Karpas-422 (cell line): ENCODE measurements around the gene SRSF3. TPM values are rescaled to one million over a fixed set of nuclear protein-coding genes. Genes with fewer than 3 reads are reported as not detected.
"Not testable (repeated sequence)": the region's sequence is repeated elsewhere in the genome, so short reads cannot be mapped to it uniquely, and the experiment has no call there.

ENCODE experiments used
- DNase-seq: peaks from one replicate; pipeline ENCODE4 v3.0.0-alpha.2; 2015
- H2AFZ ChIP-seq: fragments of 200-600 bp; sonication (generic); 2 replicates; pipeline ENCODE4 v1.6.1; 2014; ENCODE audit warnings: antibody characterized with exemption, low read length, mixed read lengths
- H3K27ac ChIP-seq: fragments of 200-600 bp; sonication (generic); 2 replicates; pipeline ENCODE4 v1.5.1; 2014; ENCODE audit warnings: mild to moderate bottlenecking, low read length, moderate library complexity
- H3K27me3 ChIP-seq: fragments of 200-600 bp; sonication (generic); 2 replicates; pipeline ENCODE4 v1.6.1; 2014; ENCODE audit warnings: low read length, mixed read lengths
- H3K36me3 ChIP-seq: fragments of 200-600 bp; sonication (generic); 2 replicates; pipeline ENCODE4 v1.6.1; 2014; ENCODE audit warnings: low read length, mixed read lengths; ENCODE audit not compliant: insufficient read depth
- H3K4me1 ChIP-seq: fragments of 200-600 bp; sonication (generic); 2 replicates; pipeline ENCODE4 v1.6.1; 2014; ENCODE audit warnings: mild to moderate bottlenecking, low read length, mixed read lengths
- H3K4me2 ChIP-seq: fragments of 200-600 bp; sonication (generic); 2 replicates; pipeline ENCODE4 v1.6.1; 2014; ENCODE audit warnings: low read length, low read depth, mild to moderate bottlenecking; ENCODE audit not compliant: poor library complexity, severe bottlenecking
- H3K4me3 ChIP-seq: fragments of 200-600 bp; sonication (generic); 2 replicates; pipeline ENCODE4 v1.5.1; 2014; ENCODE audit warnings: mild to moderate bottlenecking, antibody characterized with exemption, low read length, mixed read lengths
- H3K79me2 ChIP-seq: fragments of 200-600 bp; sonication (generic); 2 replicates; pipeline ENCODE4 v1.6.1; 2014; ENCODE audit warnings: mild to moderate bottlenecking, low read length, mixed read lengths
- H3K9ac ChIP-seq: fragments of 200-600 bp; sonication (generic); 2 replicates; pipeline ENCODE4 v1.6.0; 2014; ENCODE audit warnings: low read length
- H3K9me2 ChIP-seq: fragments of 200-600 bp; sonication (generic), shearing (Covaris generic); replicated peaks from 2 replicates; pipeline ENCODE4 v1.6.0; 2014; ENCODE audit warnings: mild to moderate bottlenecking, low read length, moderate library complexity; ENCODE audit not compliant: insufficient read depth
- H3K9me3 ChIP-seq: fragments of 300-700, 200-600 bp; sonication (generic); 2 replicates; pipeline ENCODE4 v1.6.1; 2014; ENCODE audit warnings: low read length, mixed read lengths
- H4K20me1 ChIP-seq: fragments of 200-600 bp; sonication (generic); 2 replicates; pipeline ENCODE4 v1.6.1; 2014; ENCODE audit warnings: mild to moderate bottlenecking, antibody characterized with exemption, low read length, low read depth; ENCODE audit not compliant: insufficient read depth
- total RNA-seq: library from RNA; depleted of rRNA; stranded (reverse); fragments of >200 nt; shearing (Covaris generic); gene quantifications from 2 replicates; pipeline ENCODE4 v1.2.3, GENCODE V29; 2014; ENCODE audit warnings: low replicate concordance

Gene SRSF3
- total RNA-seq, 1 experiment from 2014 or later = 216 TPM

GRCh38 chr6:36571122-36572043, 22.8 kb upstream of the SRSF3 start:
- no peak for DNase-seq

DNA sequence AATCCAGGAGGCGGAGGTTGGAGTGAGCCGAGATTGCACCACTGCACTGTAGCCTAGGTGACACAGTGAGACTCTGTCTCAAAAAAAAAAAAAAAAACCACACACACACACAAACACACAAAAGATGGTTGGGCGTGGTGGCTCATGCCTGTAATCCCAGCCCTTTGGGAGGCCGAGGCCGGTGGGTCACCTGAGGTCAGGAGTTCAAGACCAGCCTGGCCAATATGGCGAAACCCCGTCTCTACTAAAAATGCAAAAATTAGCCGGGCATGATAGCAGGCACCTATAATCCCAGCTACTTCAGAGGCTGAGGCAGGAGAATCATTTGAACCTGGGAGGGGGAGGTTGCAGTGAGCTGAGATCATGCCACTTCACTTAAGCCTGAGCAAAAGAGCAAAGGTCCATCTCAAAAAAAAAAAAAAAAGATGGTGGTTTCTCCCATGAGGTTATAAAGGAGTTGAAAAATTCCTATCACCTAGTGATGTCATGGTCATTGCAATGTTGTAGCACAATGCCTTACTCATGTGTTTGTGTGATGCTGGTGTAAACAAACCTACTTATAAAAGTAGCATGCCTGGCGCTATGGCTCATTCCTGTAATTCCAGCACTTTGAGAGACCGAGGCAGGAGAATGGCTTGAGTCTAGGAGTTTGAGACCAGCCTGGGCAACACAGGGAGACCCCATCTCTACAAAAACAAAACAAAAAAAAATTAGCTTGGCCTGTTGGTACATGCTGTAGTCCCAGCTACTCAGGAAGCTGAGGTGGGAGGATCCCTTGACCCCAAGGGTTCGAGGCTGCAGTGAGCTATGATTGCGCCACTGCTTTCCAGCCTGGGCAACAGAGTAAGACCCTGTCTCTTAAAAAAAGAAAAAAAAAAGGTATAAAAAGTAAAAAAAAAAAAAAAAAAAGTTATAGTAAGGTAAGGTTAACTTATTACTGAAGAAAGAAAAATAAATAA, 21.5 kb upstream of the SRSF3 start:
- not testable (repeated sequence) for DNase-seq, H4K20me1 ChIP-seq, H3K79me2 ChIP-seq, H3K4me2 ChIP-seq, H2AFZ ChIP-seq, H3K4me3 ChIP-seq, H3K9me3 ChIP-seq, H3K27me3 ChIP-seq, H3K9ac ChIP-seq, H3K4me1 ChIP-seq, H3K36me3 ChIP-seq, H3K9me2 ChIP-seq, H3K27ac ChIP-seq

More at GRCh38 chr6:36571122-36572043, 22.8 kb upstream of the SRSF3 start:
- Histone ChIP-seq H3K27ac (no peak overlapping the region), H4K20me1 (no peaks in the 10 kb centered on the region), H3K9me3 (no peaks in the 10 kb centered on the region), H3K4me2 (no peak overlapping the region), H3K27me3 (no peaks in the 10 kb centered on the region), H3K4me1 (no peaks in the 10 kb centered on the region), H3K36me3 (no peaks in the 10 kb centered on the region), H3K79me2 (no peaks in the 10 kb centered on the region), H2AFZ (no peak overlapping the region), H3K9ac (no peak overlapping the region), H3K4me3 (no peak overlapping the region), H3K9me2 (no peaks in the 10 kb centered on the region)

DNA sequence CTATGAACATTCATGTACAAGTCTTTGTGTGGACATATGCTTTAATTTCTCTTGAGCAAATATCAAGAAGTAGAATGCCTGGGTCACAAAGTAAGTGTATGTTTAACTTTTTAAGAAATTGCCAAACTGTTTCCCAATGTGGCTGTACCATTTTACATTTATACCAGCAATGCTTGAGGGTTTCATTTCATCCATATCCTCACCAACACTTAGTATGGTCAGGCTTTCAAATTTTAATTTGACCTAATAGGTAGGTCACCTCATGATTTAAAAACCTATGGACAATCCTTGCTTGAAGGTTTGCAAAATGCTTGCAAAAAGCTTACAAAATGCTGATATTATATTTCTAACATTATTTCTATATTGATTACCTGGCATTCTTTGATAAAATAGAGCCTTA, 19.5 kb upstream of the SRSF3 start:
- no peaks in the 10 kb centered on the region for H4K20me1 ChIP-seq
- H2AFZ ChIP-seq = no peak overlapping the region
- no peak overlapping the region for H3K4me2 ChIP-seq
- DNase-seq = no peak
- no peaks in the 10 kb centered on the region for H3K9me3 ChIP-seq
- no peak overlapping the region for H3K27ac ChIP-seq
- no peaks in the 10 kb centered on the region for H3K36me3 ChIP-seq
- no peaks in the 10 kb centered on the region for H3K79me2 ChIP-seq
- peaks cover 3% of the 10 kb centered on the region; the same call in 1 of the 2 replicates for H3K4me1 ChIP-seq
- H3K9me2 ChIP-seq = no peaks in the 10 kb centered on the region
- H3K4me3 ChIP-seq = no peak overlapping the region
- H3K9ac ChIP-seq = no peak overlapping the region
- H3K27me3 ChIP-seq = no peaks in the 10 kb centered on the region

DNA sequence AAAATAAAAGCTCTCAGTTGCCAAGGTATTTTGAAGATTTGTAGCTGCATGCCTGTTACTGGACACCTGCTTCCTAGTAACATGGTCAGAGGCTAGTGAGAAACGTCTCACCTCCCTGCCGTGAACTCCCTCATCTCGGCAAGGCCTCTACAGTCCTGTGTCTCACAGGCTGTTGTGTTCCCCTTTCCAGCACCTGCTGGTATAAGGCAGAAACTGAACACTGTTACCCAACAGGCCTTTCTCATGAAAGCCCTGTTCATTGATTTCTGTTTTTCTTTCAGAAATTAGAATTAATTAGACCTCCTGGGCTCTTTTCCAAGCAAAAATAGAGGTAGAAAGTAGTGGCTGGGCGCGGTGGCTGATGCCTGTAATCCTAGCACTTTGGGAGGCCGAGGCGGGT, 17.6 kb upstream of the SRSF3 start:
- no peak overlapping the region for H3K27ac ChIP-seq
- no peaks in the 10 kb centered on the region for H3K9me2 ChIP-seq
- H3K27me3 ChIP-seq = no peaks in the 10 kb centered on the region
- H3K36me3 ChIP-seq = no peaks in the 10 kb centered on the region
- H3K9me3 ChIP-seq = no peaks in the 10 kb centered on the region
- peaks cover 6% of the 10 kb centered on the region; the same call in 1 of the 2 replicates for H3K4me1 ChIP-seq
- no peak overlapping the region for H3K9ac ChIP-seq
- H4K20me1 ChIP-seq = no peaks in the 10 kb centered on the region
- no peak overlapping the region for H2AFZ ChIP-seq
- no peak overlapping the region for H3K4me3 ChIP-seq
- DNase-seq = no peak
- no peaks in the 10 kb centered on the region for H3K79me2 ChIP-seq
- H3K4me2 ChIP-seq = no peak overlapping the region

DNA sequence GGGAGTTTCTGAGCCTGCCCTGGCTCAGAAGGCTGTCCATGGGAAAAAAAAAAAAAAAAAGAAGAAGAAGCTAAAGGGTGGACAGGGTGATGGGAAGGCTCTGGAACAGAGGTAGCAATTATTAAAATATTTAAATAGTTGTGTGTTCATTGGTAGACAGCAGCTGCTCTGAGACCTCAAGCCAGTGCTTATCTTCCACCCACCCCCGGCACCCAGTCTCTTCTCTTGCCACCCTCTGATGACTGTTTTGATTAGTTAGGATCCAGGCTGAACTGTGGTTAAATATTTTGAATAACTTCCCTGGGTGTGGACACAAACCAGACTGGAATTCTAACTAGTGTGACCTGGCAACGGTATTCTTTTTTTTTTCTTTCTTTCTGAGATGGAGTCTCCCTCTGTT, 16.9 kb upstream of the SRSF3 start:
- H4K20me1 ChIP-seq = no peaks in the 10 kb centered on the region
- H3K4me1 ChIP-seq = peaks cover 6% of the 10 kb centered on the region; the same call in 1 of the 2 replicates
- no peak overlapping the region for H3K4me2 ChIP-seq
- no peaks in the 10 kb centered on the region for H3K27me3 ChIP-seq
- no peak overlapping the region for H2AFZ ChIP-seq
- no peaks in the 10 kb centered on the region for H3K9me3 ChIP-seq
- no peak overlapping the region for H3K9ac ChIP-seq
- H3K9me2 ChIP-seq = no peaks in the 10 kb centered on the region
- no peaks in the 10 kb centered on the region for H3K79me2 ChIP-seq
- no peaks in the 10 kb centered on the region for H3K36me3 ChIP-seq
- no peak overlapping the region for H3K4me3 ChIP-seq
- no peak for DNase-seq
- H3K27ac ChIP-seq = no peak overlapping the region

GRCh38 chr6:36578030-36578429, 16.1 kb upstream of the SRSF3 start:
- peaks cover 6% of the 10 kb centered on the region; the same call in 1 of the 2 replicates for H3K4me1 ChIP-seq
- H3K4me2 ChIP-seq = no peak overlapping the region
- no peaks in the 10 kb centered on the region for H3K27me3 ChIP-seq
- H3K9me2 ChIP-seq = no peaks in the 10 kb centered on the region
- no peaks in the 10 kb centered on the region for H3K36me3 ChIP-seq
- no peaks in the 10 kb centered on the region for H4K20me1 ChIP-seq
- no peaks in the 10 kb centered on the region for H3K79me2 ChIP-seq
- no peak overlapping the region for H3K4me3 ChIP-seq
- H3K9ac ChIP-seq = no peak overlapping the region
- H3K27ac ChIP-seq = no peak overlapping the region
- no peak overlapping the region for H2AFZ ChIP-seq
- DNase-seq = no peak
- H3K9me3 ChIP-seq = no peaks in the 10 kb centered on the region

DNA sequence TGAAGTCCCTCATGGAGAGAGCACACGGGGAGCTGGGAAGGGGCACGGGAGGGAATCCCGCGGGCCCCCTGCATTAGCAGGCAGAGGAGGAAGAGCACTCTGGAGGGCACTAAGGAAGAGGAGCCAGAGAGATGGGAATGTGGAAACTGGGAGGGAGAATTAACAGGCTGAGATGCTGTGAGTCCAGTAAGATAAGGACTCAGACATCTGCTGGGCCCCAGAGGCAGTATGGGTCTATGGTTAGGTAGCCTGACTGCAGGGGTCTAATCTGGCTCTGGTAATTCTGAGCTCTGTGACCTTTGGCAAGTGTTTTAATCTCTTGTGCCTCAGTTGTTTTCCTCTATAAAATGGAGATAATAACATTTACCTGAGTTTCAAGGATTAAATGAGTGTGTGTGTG, 15.7 kb upstream of the SRSF3 start:
- H3K27ac ChIP-seq = no peak overlapping the region

GRCh38 chr6:36580184-36580526, 14.0 kb upstream of the SRSF3 start:
- Histone ChIP-seq H2AFZ (peak overlapping the region; percentile 9; the same call in 1 of the 2 replicates), H4K20me1 (no peaks in the 10 kb centered on the region), H3K9me2 (no peaks in the 10 kb centered on the region), H3K27ac (no peak overlapping the region), H3K79me2 (no peaks in the 10 kb centered on the region), H3K4me1 (peaks cover 10% of the 10 kb centered on the region), H3K9ac (no peak overlapping the region), H3K4me3 (no peak overlapping the region), H3K27me3 (no peaks in the 10 kb centered on the region), H3K36me3 (no peaks in the 10 kb centered on the region), H3K4me2 (no peak overlapping the region), H3K9me3 (no peaks in the 10 kb centered on the region)
- DNase-seq = no peak

More for the DNA sequence above, 15.7 kb upstream of the SRSF3 start:
- Histone ChIP-seq H3K9me3 (no peaks in the 10 kb centered on the region), H3K4me1 (peaks cover 6% of the 10 kb centered on the region; the same call in 1 of the 2 replicates), H3K4me3 (no peak overlapping the region), H3K9ac (no peak overlapping the region), H3K4me2 (no peak overlapping the region), H3K9me2 (no peaks in the 10 kb centered on the region), H3K27me3 (no peaks in the 10 kb centered on the region), H4K20me1 (no peaks in the 10 kb centered on the region), H3K36me3 (no peaks in the 10 kb centered on the region), H3K79me2 (no peaks in the 10 kb centered on the region), H2AFZ (no peak overlapping the region)
- DNase-seq = no peak
